ENCODE measurements around the gene LRRC26. TPM values are rescaled to one million over a fixed set of nuclear protein-coding genes. Genes with fewer than 3 reads are reported as not detected.

Gene LRRC26
- total and polyA plus RNA-seq, 2 of the 13 experiments (the other 11 are each of a cell fraction or from before 2014, with no cell fraction given) = not detected

GRCh38 chr9:137129456-137130175, 40.2 kb downstream of the LRRC26 start (continued):
- TF ChIP-seq NFE2 (CRISPR knock-in tag; IDR thresholded peaks at IDR 0.05) (no peak), DNMT3B (CRISPR knock-in tag; conservative IDR thresholded peaks at IDR 0.05) (0 out of 2 replicates have a peak, but pooled peaks have one; percentile 48), NCOA2 (CRISPR knock-in tag; IDR thresholded peaks at IDR 0.05) (0 out of 2 replicates have a peak, but pooled peaks have one; percentile 29), NR3C1 (CRISPR knock-in tag; IDR thresholded peaks at IDR 0.05) (no peak), SMAD3 (CRISPR knock-in tag; IDR thresholded peaks at IDR 0.05) (peak; percentile 48; the same call in 1 of the 2 replicates), ZNF556 (CRISPR knock-in tag; IDR thresholded peaks at IDR 0.05; ENCODE audit: borderline replicate concordance) (0 out of 2 replicates have a peak, but pooled peaks have one; percentile 12), ZMYM2 (CRISPR knock-in tag; IDR thresholded peaks at IDR 0.05) (no peak), SETDB1 (CRISPR knock-in tag; IDR thresholded peaks at IDR 0.05; ENCODE audit: borderline replicate concordance) (no peak), ZNF580 (CRISPR knock-in tag; IDR thresholded peaks at IDR 0.05; ENCODE audit: borderline replicate concordance, low read depth) (peak; percentile 61; the same call in 1 of the 2 replicates), ATRX (CRISPR knock-in tag; IDR thresholded peaks at IDR 0.05; ENCODE audit: borderline replicate concordance) (no peak), FOXO4 (CRISPR knock-in tag; conservative IDR thresholded peaks at IDR 0.05) (no peak), HMG20A (CRISPR knock-in tag; IDR thresholded peaks at IDR 0.05; ENCODE audit: borderline replicate concordance) (no peak), BORCS8-MEF2B (CRISPR knock-in tag; IDR thresholded peaks at IDR 0.05) (no peak; the same call in 1 of the 2 replicates), NFATC3 (CRISPR knock-in tag; IDR thresholded peaks at IDR 0.05) (no peak), ZNF609 (CRISPR knock-in tag; IDR thresholded peaks at IDR 0.05; ENCODE audit: borderline replicate concordance) (peak; percentile 56), ZBTB39 (CRISPR knock-in tag; IDR thresholded peaks at IDR 0.05) (no peak), MAFK (conservative IDR thresholded peaks at IDR 0.05 in 1 of 2, IDR thresholded peaks at IDR 0.05 in 1 of 2; ENCODE audit: low read length in 2 of 2) (no peak), RNF219 (CRISPR knock-in tag; IDR thresholded peaks at IDR 0.05) (no peak)

Data from HepG2 (cell line).